Esophagus muscularis mucosa (tissue), 4 donors: Measurements from ENCODE around the gene AKAP13. TPM values are rescaled to one million over a fixed set of nuclear protein-coding genes. Genes with fewer than 3 reads are reported as not detected.

Source experiments
- DNase-seq: peaks from one replicate; pipeline ENCODE4 v3.0.0-alpha.2; 2017; ENCODE audit errors: extremely low spot score
- H3K27ac ChIP-seq, 4 donors: fragments of 200-600 bp; sonication (generic); replicated peaks in 1 of 4; 1 replicate in 3 of 4; 2 replicates in 1 of 4; pipeline ENCODE4 v1.5.1; 2016 to 2019; ENCODE audit warnings: mild to moderate bottlenecking in 1 of 4
- H3K27me3 ChIP-seq, 4 donors: fragments of 200-600 bp; sonication (generic); one replicate each; pipeline versions ENCODE4 v1.5.1 to v1.6.0; 2016 to 2019
- H3K36me3 ChIP-seq, 4 donors: fragments of 200-600 bp; sonication (generic); one replicate each; pipeline ENCODE4 v1.5.1; 2016 to 2019
- H3K4me1 ChIP-seq, 4 donors: fragments of 200-600 bp; sonication (generic); one replicate each; pipeline ENCODE4 v1.5.1; 2016 to 2019
- H3K4me3 ChIP-seq, 4 donors: fragments of 200-600 bp; sonication (generic); 1 replicate in 2 of 4; 2 replicates in 2 of 4; pipeline ENCODE4 v1.5.1; 2016 to 2019; ENCODE audit warnings: mild to moderate bottlenecking in 4 of 4, moderate library complexity in 1 of 4
- H3K9me3 ChIP-seq, 4 donors: fragments of 200-600 bp; sonication (generic); 1 replicate in 3 of 4; 2 replicates in 1 of 4; pipeline ENCODE4 v1.5.1; 2016 to 2019
- CTCF ChIP-seq, 3 experiments: fragments of 200-600 bp in 2 of 3; fragments of 450-650 bp in 1 of 3; sonication (generic) in 2 of 3; IDR thresholded peaks; one replicate each; pipeline ENCODE4 v1.5.1; 2017 to 2019; ENCODE audit warnings: antibody characterized with exemption in 3 of 3, mild to moderate bottlenecking in 2 of 3, moderate library complexity in 1 of 3
- EP300 ChIP-seq: sonication (generic); formaldehyde crosslinking; IDR thresholded peaks from one replicate; pipeline ENCODE4 v1.6.1; 2017; ENCODE audit warnings: antibody characterized with exemption
- POLR2A ChIP-seq: fragments of 450-650 bp; IDR thresholded peaks from one replicate; pipeline ENCODE4 v1.6.1; 2017; ENCODE audit warnings: antibody characterized with exemption, moderate library complexity, mild to moderate bottlenecking, low read depth
- POLR2AphosphoS5 ChIP-seq, 2 donors: sonication (generic); formaldehyde crosslinking; IDR thresholded peaks; one replicate each; pipeline ENCODE4 v1.6.1; 2017; ENCODE audit warnings: antibody characterized with exemption in 2 of 2
- WGBS: methylation state at CpG from one replicate; pipeline ENCODE4 v1.1.5; 2018; 5-methylcytosine and 5-hydroxymethylcytosine counted together
- intact Hi-C: fragments of 100-400 bp; cut with DNase I; formaldehyde crosslinking; loops from one replicate; pipeline ENCODE4 v1.15.1; 2023
- total RNA-seq, 4 donors: library from RNA; depleted of rRNA; stranded (reverse); fragments of >200 nt; gene quantifications; one replicate each; pipeline versions ENCODE4 v1.1.0 to v1.2.1, GENCODE V29; 2016

The AKAP13 gene
- total RNA-seq, 4 donors from 2014 or later = 232 to 323 (median 284) TPM

GRCh38 chr15:85453144-85453872, 72.9 kb downstream of the AKAP13 start:
- H3K27me3 ChIP-seq = no peaks in the 10 kb centered on the region
- 100% methylated on average over 2 of the region's 5 CpGs for WGBS
- TF ChIP-seq CTCF (IDR thresholded peaks at IDR 0.05) = no peak
- TF ChIP-seq POLR2A = no peak
- no peak for TF ChIP-seq EP300
- no peak for TF ChIP-seq POLR2AphosphoS5 (IDR thresholded peaks at IDR 0.05)
- no peaks in the 10 kb centered on the region for H3K36me3 ChIP-seq
- intact Hi-C loops = no loop called here
- no peak overlapping the region for H3K4me3 ChIP-seq
- peaks cover 25 to 69% (median 58%) of the 10 kb centered on the region in 4 donors for H3K4me1 ChIP-seq
- H3K9me3 ChIP-seq = peaks cover 0 to 20% (median 6%) of the 10 kb centered on the region in 4 donors
- peak overlapping the region in 3 of 4 donors; percentile 30 to 69 (median 65) for H3K27ac ChIP-seq
- no peak for DNase-seq

GRCh38 chr15:85454403-85454802, 74.0 kb downstream of the AKAP13 start:
- peaks cover 0 to 16% (median 6%) of the 10 kb centered on the region in 4 donors for H3K9me3 ChIP-seq
- TF ChIP-seq CTCF (IDR thresholded peaks at IDR 0.05) (no peak), EP300 (no peak), POLR2AphosphoS5 (IDR thresholded peaks at IDR 0.05) (no peak), POLR2A (no peak)
- H3K27ac ChIP-seq = peak overlapping the region in 3 of 4 donors; percentile 30 to 69 (median 65)
- DNase-seq = no peak
- intact Hi-C loops = no loop called here
- peaks cover 25 to 79% (median 66%) of the 10 kb centered on the region in 4 donors for H3K4me1 ChIP-seq
- H3K4me3 ChIP-seq = no peak overlapping the region
- H3K27me3 ChIP-seq = no peaks in the 10 kb centered on the region
- WGBS = 84% methylated on average over 7 of the region's 7 CpGs
- no peaks in the 10 kb centered on the region for H3K36me3 ChIP-seq

DNA sequence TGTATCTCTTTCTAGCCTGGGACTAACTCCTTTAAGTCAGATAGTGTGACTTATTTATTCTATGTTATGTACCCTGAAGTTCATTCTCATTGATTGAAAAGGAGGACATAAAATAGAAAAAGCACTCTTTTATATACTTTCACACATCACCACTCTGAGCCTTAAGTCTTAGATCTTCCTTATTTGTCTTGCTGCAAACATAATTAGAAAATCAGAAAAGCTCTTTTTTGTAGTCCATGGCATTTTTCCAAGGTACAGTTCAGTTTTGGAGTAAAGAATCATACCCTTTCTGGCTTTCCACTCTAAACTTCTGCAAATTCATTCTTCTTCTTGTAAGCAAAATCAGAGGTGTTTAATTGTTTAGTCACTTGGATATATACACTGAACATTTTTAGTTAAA, 75.5 kb downstream of the AKAP13 start:
- H3K27me3 ChIP-seq = no peaks in the 10 kb centered on the region
- peaks cover 0 to 3% (median 2%) of the 10 kb centered on the region in 4 donors for H3K9me3 ChIP-seq
- H3K4me1 ChIP-seq = peaks cover 35 to 92% (median 79%) of the 10 kb centered on the region in 4 donors
- H3K27ac ChIP-seq = peak overlapping the region; percentile 27 to 74 (median 67)
- no peaks in the 10 kb centered on the region for H3K36me3 ChIP-seq
- DNase-seq = no peak
- no peak overlapping the region for H3K4me3 ChIP-seq
- intact Hi-C loops = no loop called here
- TF ChIP-seq POLR2A (no peak), CTCF (IDR thresholded peaks at IDR 0.05) (no peak), POLR2AphosphoS5 (IDR thresholded peaks at IDR 0.05) (no peak), EP300 (no peak)

GRCh38 chr15:85456798-85457197, 76.4 kb downstream of the AKAP13 start:
- intact Hi-C loops = no loop called here
- Histone ChIP-seq H3K4me1 (peaks cover 43 to 94% (median 84%) of the 10 kb centered on the region in 4 donors), H3K36me3 (no peaks in the 10 kb centered on the region), H3K4me3 (no peak overlapping the region), H3K9me3 (no peaks in the 10 kb centered on the region), H3K27me3 (no peaks in the 10 kb centered on the region), H3K27ac (peak overlapping the region in 3 of 4 donors; percentile 65 to 74 (median 69))
- DNase-seq = no peak
- 74% methylated on average over 3 of the region's 3 CpGs for WGBS
- TF ChIP-seq POLR2A (no peak), POLR2AphosphoS5 (IDR thresholded peaks at IDR 0.05) (no peak), EP300 (no peak), CTCF (IDR thresholded peaks at IDR 0.05) (no peak)
